Prostate gland (tissue), 2 donors: ENCODE measurements around the gene GPX3. TPM values are rescaled to one million over a fixed set of nuclear protein-coding genes. Genes with fewer than 3 reads are reported as not detected.

ENCODE experiments used
- DNase-seq: peaks from one replicate; pipeline ENCODE4 v3.0.0-alpha.2; 2019; ENCODE audit warnings: low spot score
- H3K27ac ChIP-seq, 2 donors: fragments of 200-600 bp; sonication (generic); 2 replicates each; pipeline ENCODE4 v1.5.1; 2017 to 2019
- H3K27me3 ChIP-seq: fragments of 200-600 bp; sonication (generic); replicated peaks from 2 replicates; pipeline ENCODE4 v1.5.1; 2019; ENCODE audit not compliant: insufficient read depth
- H3K36me3 ChIP-seq, 2 donors: fragments of 200-600 bp; sonication (generic); 1 replicate in 1 of 2; 2 replicates in 1 of 2; pipeline versions ENCODE4 v1.5.1 to v1.8.1; 2017 to 2019
- H3K4me1 ChIP-seq: fragments of 200-600 bp; sonication (generic); replicated peaks from 2 replicates; pipeline ENCODE4 v1.5.1; 2019
- H3K4me3 ChIP-seq, 2 donors: fragments of 200-600 bp; sonication (generic); 2 replicates each; pipeline ENCODE4 v1.5.1; 2017 to 2019
- H3K9me3 ChIP-seq: fragments of 200-600 bp; sonication (generic); 2 replicates; pipeline ENCODE4 v1.5.1; 2017
- CTCF ChIP-seq, 4 experiments: fragments of 200-600 bp in 2 of 4; fragments of 450-650 bp in 2 of 4; sonication (generic) in 2 of 4; IDR thresholded peaks; 1 replicate in 3 of 4; 2 replicates in 1 of 4; pipeline ENCODE4 v1.5.1; 2016 to 2019; ENCODE audit warnings: antibody characterized with exemption in 4 of 4, mild to moderate bottlenecking in 2 of 4, moderate library complexity in 2 of 4
- POLR2A ChIP-seq: fragments of 450-650 bp; IDR thresholded peaks from one replicate; pipeline ENCODE4 v1.6.1; 2016; ENCODE audit warnings: antibody characterized with exemption, mild to moderate bottlenecking
- POLR2AphosphoS5 ChIP-seq: sonication (generic); formaldehyde crosslinking; IDR thresholded peaks from one replicate; pipeline ENCODE4 v1.6.1; 2017; ENCODE audit warnings: antibody characterized with exemption
- WGBS: methylation state at CpG from one replicate; pipeline ENCODE4 v1.1.5; 2018; 5-methylcytosine and 5-hydroxymethylcytosine counted together
- intact Hi-C: fragments of 100-400 bp; cut with DNase I; formaldehyde crosslinking; loops from one replicate; pipeline ENCODE4 v1.14.2; 2022
- total RNA-seq, 2 donors: library from RNA; depleted of rRNA; stranded (reverse); fragments of >200 nt; gene quantifications; one replicate each; pipeline ENCODE4 v1.1.0, GENCODE V29; 2016

GPX3 gene
- total RNA-seq, 2 donors from 2014 or later = 195 to 270 TPM

- Histone ChIP-seq H3K4me1 (no peaks in the 10 kb centered on the region), H3K36me3 (peaks cover 15 to 26% of the 10 kb centered on the region in 2 donors), H3K27ac (peak overlapping the region; percentile 34 to 36), H3K4me3 (no peak overlapping the region), H3K9me3 (no peaks in the 10 kb centered on the region), H3K27me3 (no peaks in the 10 kb centered on the region)
- DNase-seq = no peak
- 77% methylated on average over 8 of the region's 8 CpGs for WGBS
- intact Hi-C loops = no loop called here
- TF ChIP-seq POLR2AphosphoS5 = no peak
- TF ChIP-seq CTCF (IDR thresholded peaks at IDR 0.05) = no peak
- TF ChIP-seq POLR2A = no peak
These were observed 18.0 kb downstream of the GPX3 start for GRCh38 chr5:151038412-151038745.

- H3K27me3 ChIP-seq = no peaks in the 10 kb centered on the region
- no peak for DNase-seq
- 84% methylated on average over 7 of the region's 7 CpGs for WGBS
- no peaks in the 10 kb centered on the region for H3K9me3 ChIP-seq
- TF ChIP-seq POLR2AphosphoS5 (no peak), CTCF (IDR thresholded peaks at IDR 0.05) (no peak), POLR2A (no peak)
- H3K4me1 ChIP-seq = no peaks in the 10 kb centered on the region
- H3K36me3 ChIP-seq = peaks cover 15 to 26% of the 10 kb centered on the region in 2 donors
- peak overlapping the region; percentile 34 to 36 for H3K27ac ChIP-seq
- intact Hi-C loops = no loop called here
- no peak overlapping the region for H3K4me3 ChIP-seq
These were observed 18.4 kb downstream of the GPX3 start for GRCh38 chr5:151038801-151039238.

GRCh38 chr5:151039665-151040064 is 19.3 kb downstream of the GPX3 start:
- DNase-seq = no peak
- Histone ChIP-seq H3K4me1 (no peaks in the 10 kb centered on the region), H3K36me3 (peaks cover 14 to 26% of the 10 kb centered on the region in 2 donors), H3K4me3 (no peak overlapping the region), H3K27ac (no peak overlapping the region), H3K9me3 (no peaks in the 10 kb centered on the region), H3K27me3 (no peaks in the 10 kb centered on the region)
- WGBS = 83% methylated on average over 9 of the region's 9 CpGs
- intact Hi-C loops = no loop called here
- TF ChIP-seq POLR2A (no peak), POLR2AphosphoS5 (no peak), CTCF (IDR thresholded peaks at IDR 0.05) (no peak)

GRCh38 chr5:151040211-151040747 is 19.9 kb downstream of the GPX3 start:
- Histone ChIP-seq H3K27me3 (no peaks in the 10 kb centered on the region), H3K27ac (no peak overlapping the region), H3K4me1 (no peaks in the 10 kb centered on the region), H3K4me3 (no peak overlapping the region), H3K9me3 (no peaks in the 10 kb centered on the region), H3K36me3 (peaks cover 12 to 20% of the 10 kb centered on the region in 2 donors)
- intact Hi-C loops = no loop called here
- 74% methylated on average over 8 of the region's 8 CpGs for WGBS
- no peak for DNase-seq
- no peak for TF ChIP-seq POLR2A
- TF ChIP-seq POLR2AphosphoS5 = no peak
- no peak for TF ChIP-seq CTCF (IDR thresholded peaks at IDR 0.05)

GRCh38 chr5:151041577-151042268 is 21.3 kb downstream of the GPX3 start:
- no peaks in the 10 kb centered on the region for H3K9me3 ChIP-seq
- intact Hi-C loops = no loop called here
- H3K4me1 ChIP-seq = no peaks in the 10 kb centered on the region
- no peaks in the 10 kb centered on the region for H3K27me3 ChIP-seq
- WGBS = 89% methylated on average over 11 of the region's 11 CpGs
- DNase-seq = no peak
- peaks cover 5 to 10% of the 10 kb centered on the region in 2 donors for H3K36me3 ChIP-seq
- TF ChIP-seq POLR2A (no peak), CTCF (IDR thresholded peaks at IDR 0.05) (no peak), POLR2AphosphoS5 (no peak)
- H3K4me3 ChIP-seq = no peak overlapping the region
- H3K27ac ChIP-seq = no peak overlapping the region
